ENCODE measurements around the gene WDR76.

DNA sequence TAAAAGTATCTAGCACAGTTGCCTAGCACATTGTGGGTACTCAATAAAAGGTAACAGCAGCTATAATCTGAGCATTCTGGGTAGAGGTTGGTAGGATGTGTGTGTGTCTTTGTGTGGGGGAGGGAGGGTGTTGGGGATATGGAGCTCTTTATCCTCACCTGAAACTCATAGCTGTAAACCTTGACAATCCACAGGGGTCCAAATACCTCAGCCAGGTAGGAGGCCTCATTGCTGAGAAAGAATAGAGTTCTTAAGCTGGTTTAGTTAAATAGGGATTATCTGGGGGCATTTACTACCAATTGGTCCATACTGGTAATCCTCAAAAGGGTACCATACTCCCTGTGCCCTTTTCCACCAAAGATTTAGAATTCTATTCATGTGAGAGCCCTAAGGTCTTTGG lies 30.8 kb upstream of the WDR76 start:
- TF ChIP-seq, protein P1, sequence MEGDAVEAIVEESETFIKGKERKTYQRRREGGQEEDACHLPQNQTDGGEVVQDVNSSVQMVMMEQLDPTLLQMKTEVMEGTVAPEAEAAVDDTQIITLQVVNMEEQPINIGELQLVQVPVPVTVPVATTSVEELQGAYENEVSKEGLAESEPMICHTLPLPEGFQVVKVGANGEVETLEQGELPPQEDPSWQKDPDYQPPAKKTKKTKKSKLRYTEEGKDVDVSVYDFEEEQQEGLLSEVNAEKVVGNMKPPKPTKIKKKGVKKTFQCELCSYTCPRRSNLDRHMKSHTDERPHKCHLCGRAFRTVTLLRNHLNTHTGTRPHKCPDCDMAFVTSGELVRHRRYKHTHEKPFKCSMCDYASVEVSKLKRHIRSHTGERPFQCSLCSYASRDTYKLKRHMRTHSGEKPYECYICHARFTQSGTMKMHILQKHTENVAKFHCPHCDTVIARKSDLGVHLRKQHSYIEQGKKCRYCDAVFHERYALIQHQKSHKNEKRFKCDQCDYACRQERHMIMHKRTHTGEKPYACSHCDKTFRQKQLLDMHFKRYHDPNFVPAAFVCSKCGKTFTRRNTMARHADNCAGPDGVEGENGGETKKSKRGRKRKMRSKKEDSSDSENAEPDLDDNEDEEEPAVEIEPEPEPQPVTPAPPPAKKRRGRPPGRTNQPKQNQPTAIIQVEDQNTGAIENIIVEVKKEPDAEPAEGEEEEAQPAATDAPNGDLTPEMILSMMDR (conservative IDR thresholded peaks at IDR 0.05; ENCODE audit: low read length) = no peak
- TF ChIP-seq EZH2phosphoT487 (IDR thresholded peaks at IDR 0.05; ENCODE audit: borderline replicate concordance, low read depth, low read length) = no peak

All from OCI-LY7 (cell line).